NCI-H146 (cell line): ENCODE results near the gene PYGB.

ENCODE experiments used
- DNase-seq: peaks from one replicate; lab custom pipeline; 2025; lab: John Stamatoyannopoulos, UW

Gene PYGB

DNA sequence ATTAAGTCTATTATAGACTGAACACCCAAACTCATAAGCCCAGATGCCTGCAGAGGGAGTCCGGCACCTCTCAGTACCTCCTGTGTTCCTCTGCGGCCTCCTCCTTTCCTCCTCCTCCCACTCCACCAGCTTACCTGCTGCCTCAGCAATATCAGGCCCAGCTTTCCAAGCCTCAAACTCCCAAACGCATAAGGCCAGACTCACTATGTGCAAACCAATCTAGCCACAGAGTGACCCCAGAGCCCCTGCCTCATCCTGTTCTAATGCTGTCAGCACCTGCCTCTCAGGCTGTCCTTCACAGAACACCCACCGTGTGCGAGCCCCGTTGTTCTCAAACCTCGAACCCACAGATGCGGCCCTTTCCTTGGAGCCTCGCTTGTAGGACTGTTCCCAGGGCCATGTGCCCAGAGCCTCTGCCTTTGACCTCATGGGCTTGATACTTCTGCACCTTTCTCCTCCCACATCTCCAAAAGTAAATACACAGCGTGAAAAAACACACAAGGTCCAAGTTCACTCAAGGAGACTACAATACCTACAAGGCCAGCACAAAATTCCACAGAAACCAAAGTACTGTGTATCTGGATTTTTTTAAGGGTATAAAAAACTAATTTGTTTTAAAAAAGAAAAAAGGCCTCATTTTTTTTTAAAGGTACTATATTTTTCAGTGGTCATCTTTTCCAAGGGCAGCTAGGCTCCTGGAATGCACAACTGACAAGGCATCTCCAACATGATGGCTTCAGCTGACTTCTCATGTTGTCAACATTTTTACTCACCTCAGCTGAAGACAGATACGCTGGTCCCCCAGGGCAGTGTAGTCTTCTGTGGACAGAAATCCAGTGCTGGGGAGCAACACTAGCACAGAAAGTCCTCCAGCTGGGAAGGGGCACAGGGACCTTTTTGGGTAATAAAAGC is 90.5 kb downstream of the PYGB start:
- DNase-seq, result no peak

DNA sequence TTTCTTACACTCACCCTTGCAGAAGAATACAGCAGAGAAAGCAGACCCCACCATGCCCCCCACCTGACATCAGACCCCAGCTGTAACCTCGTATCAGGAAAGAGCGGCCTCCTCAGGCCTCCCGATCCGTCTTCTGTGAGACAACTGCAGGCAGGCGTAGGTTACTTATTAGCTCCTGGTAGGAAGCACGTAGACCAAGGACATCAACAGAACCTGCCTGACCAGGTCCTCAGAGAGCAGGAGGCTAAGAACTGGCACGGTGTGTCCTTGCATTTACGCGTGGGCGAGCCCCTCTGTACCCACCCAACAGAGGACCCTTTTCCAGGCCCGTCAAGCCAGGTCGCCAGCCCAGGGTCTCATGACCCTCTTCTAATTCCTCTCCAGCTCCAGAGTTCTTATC is 91.7 kb downstream of the PYGB start:
- DNase-seq, result no peak

DNA sequence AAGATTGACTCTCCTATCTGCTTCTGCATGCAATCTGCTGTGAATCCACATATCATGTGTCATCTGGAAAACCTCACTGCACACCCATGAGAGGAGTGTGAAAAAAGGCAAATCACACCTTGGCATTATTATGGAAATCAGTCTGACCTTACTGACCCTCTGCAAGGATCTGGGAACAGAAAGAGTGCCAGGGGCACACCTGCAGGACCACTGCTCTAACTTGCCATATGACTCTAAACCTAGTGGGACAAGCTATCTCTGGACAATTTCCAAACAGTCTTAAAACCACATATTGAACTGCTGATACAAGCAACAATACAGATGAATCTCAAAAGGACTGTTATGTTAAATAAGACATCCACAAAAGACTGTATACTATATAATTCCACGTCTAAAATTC is 92.5 kb downstream of the PYGB start:
- DNase-seq, result peak; percentile 49

DNA sequence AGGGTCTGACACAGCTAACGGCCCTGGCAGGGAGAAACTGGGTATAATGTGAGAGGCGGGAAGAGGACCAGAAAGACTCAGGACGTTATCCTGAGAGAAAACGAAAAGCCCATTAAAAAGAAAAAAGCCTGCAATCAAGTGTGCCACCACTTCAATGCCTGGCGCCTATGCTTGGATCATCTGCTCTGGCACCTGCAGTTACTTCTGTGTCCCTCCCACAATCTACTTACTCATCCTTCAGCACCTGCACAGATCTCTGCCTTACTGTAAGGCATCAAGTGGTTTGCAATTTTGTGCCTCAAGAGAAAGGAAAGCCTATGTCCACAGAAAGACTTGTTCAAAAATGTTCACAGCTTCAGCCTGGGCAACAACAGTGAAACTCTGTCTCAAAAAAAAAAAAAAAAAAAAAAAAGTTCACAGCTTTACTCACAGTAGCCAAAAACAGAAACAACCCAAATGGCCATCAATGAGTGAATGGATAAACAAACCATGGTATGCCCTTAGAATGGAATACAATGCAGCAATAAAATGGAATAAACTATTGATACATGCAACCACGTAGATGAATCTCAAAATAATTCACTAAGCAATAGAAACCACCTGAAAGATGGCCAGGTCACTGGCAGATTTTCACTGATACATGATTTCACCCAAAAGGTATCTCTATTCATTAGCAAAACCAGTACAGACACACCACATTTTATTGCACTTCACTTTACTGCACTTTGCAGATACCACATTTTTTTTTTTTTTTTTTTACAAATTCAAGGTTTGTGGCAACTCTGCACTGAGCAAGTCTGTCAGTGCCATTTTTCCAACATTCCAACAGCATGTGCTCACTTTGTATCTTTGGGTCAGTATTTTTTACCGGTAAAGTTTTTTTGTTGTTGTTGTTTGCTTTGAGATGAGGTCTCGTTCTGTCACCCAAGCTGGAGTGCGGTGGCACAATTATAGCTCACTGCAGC is 94.1 kb downstream of the PYGB start:
- peak; percentile 34 for DNase-seq

DNA sequence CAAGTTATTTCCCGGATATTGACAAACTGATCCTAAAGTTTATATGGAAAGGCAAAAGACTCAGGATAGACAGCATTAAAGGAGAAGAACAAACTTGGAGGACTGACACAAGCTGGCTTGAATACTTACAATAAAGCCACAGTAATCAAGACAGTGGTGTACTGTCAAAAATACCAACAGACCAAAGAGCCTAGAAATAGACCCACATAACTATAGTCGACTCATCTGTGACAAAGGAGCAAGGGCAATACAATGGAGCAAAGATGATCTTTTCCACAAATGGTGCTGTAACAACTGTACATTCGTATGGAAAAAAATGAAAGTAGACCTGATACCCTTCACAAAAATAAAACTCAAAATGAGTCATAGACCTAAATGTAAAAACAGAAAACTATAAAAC is 96.7 kb downstream of the PYGB start:
- DNase-seq, result no peak

DNA sequence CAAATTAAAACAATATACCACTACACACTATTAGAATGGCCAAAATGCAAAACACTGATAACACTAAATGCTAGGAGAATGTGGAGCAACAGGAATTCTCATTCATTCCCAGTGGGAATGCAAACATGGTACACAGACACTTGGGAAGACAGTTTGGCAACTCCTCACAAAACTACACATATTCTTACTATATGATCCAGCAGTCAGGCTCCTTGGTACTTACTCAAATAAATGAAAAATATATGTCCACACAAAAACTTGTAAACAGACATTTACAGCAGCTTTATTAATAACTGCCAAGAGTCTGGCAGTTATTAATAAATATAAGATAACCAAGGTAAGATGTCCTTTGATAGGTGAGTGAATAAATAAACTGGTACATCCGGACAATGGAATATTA is 97.8 kb downstream of the PYGB start:
- no peak for DNase-seq

DNA sequence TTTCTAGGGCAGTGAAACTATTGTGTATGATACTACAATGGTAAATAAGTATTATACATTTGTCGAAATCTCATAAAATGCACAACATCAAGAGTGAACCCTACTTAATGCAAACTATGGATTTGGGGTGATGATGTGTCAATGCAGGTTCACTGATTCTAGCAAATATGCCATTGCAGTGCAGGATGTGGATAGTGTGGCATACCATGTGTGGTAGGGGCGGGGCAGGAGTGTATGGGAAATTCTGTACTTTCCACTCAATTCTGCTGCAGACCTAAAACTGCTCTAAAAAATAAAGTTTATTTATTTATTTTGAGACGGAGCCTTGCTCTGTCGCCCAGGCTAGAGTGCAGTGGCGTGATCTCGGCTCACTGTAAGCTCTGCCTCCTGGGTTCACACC is 98.5 kb downstream of the PYGB start:
- DNase-seq, result no peak
